ENCODE measurements around the gene ZFAND2A. TPM values are rescaled to one million over a fixed set of nuclear protein-coding genes. Genes with fewer than 3 reads are reported as not detected.

Gene ZFAND2A
- total and polyA plus RNA-seq, 2 donors (not counting 3 experiments of a cell fraction or from before 2014, with no cell fraction given), result 31.8 to 40.6 TPM

DNA sequence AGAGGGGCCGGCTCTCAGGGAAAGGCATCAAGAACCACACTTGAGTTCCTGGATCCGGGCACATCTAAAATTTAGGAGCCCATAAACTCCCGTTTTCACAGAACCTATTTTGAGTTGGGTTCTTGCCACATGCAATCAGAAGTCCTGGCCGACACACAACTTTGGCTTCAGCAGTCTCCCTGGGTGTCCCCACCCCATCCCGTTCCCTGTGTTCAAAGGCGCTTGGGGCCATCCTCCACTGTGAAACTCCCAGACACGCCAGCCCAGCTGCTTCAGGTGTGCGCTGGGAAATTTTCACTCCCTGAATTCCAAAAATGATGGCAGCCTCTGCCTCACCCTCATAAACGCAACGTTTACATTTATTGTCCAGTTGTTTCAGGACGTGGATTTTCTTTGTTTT is 8.4 kb upstream of the ZFAND2A start:
- Histone ChIP-seq H3K4me2 (ENCODE audit: insufficient read depth, low read length) (no peak overlapping the region), H3K79me2 (ENCODE audit: control insufficient read depth, insufficient read depth, low read length) (no peaks in the 10 kb centered on the region), H3K9ac (replicated peaks; ENCODE audit: extremely low read depth, insufficient read depth, low read length) (no peak overlapping the region), H4K20me1 (replicated peaks; ENCODE audit: control insufficient read depth, extremely low read depth, insufficient read depth, low read length) (no peaks in the 10 kb centered on the region), H3K9me1 (replicated peaks; ENCODE audit: control insufficient read depth, extremely low read depth, insufficient read depth, low read length) (no peaks in the 10 kb centered on the region), H3K4me3 (replicated peaks in 1 of 3; ENCODE audit: insufficient read depth in 1 of 3, low read depth in 1 of 3, low read length in 3 of 3) (no peak overlapping the region), H3K27me3 (ENCODE audit: control insufficient read depth in 2 of 2, insufficient read depth in 2 of 2, low read length in 2 of 2) (no peaks in the 10 kb centered on the region), H3K36me3 (ENCODE audit: control insufficient read depth in 2 of 2, extremely low read depth in 1 of 2, insufficient read depth in 2 of 2, low read length in 2 of 2) (peaks cover 0 to 2% of the 10 kb centered on the region in 2 experiments), H3K27ac (ENCODE audit: insufficient read depth, low read depth, low read length) (no peak overlapping the region), H3K4me1 (ENCODE audit: control insufficient read depth, extremely low read depth, insufficient read depth, low read length) (peaks cover 3% of the 10 kb centered on the region), H3K9me3 (replicated peaks; ENCODE audit: control insufficient read depth, insufficient read depth, low read length) (no peaks in the 10 kb centered on the region), H2AFZ (ENCODE audit: low read depth, low read length) (no peak overlapping the region)
- DNase-seq (ENCODE audit: low read depth, low spot score) (no peak), FAIRE-seq (no peak)
- dilution Hi-C loops (cut with MboI; ENCODE audit: extremely low pct_ligation_motif_present, low sequenced_read_pairs) (no loop called here), intact Hi-C loops (cut with micrococcal nuclease) (no loop called here)
- CTCF ChIA-PET, result interaction anchor here (1.2 to 1.6 kb wide), 2 partner anchors 9 to 103 kb away, joined by 3 to 5 read pairs; no protein-coding TSS in a partner anchor
- BruUV-seq (replicated peaks), result no TSS peak
- POLR2A ChIA-PET, result no interaction called here
- TF ChIP-seq POLR2AphosphoS5 (IDR thresholded peaks at IDR 0.05; ENCODE audit: insufficient read depth, low read depth, low read length) (no peak), GATA2 (IDR thresholded peaks at IDR 0.05; ENCODE audit: insufficient read depth, insufficient read length, low read depth, low read length) (no peak), POLR2A (IDR thresholded peaks at IDR 0.05; ENCODE audit: low read depth, low read length) (no peak), MYC (IDR thresholded peaks at IDR 0.05; ENCODE audit: low read depth, low read length) (no peak), CTCF (IDR thresholded peaks at IDR 0.05; ENCODE audit: extremely low read depth in 1 of 2, insufficient read depth in 1 of 2, low read depth in 1 of 2, low read length in 2 of 2) (no peak)

DNA sequence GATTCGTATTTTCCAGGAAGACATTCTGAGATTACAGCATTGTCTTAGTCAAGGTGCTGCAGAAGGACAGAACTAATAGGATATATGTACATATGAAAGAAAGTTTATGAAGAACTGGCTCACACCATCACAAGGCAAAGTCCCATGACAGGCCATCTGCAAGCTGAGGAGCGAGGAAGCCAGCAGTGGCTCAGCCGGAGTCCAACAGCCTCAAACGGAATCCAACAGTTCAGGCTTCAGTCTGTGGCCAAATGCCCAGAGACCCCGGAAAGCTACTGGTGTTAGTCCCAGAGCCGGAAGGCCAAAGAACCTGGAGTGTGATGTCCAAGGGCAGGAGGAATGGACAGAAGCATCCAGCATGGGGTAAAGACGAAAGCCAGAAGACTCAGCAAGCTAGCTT is 4.4 kb upstream of the ZFAND2A start:
- dilution Hi-C loops (cut with MboI; ENCODE audit: extremely low pct_ligation_motif_present, low sequenced_read_pairs) (no loop called here), intact Hi-C loops (cut with micrococcal nuclease) (loop anchor here (5.0 kb wide), 1 partner anchor 77 kb away; the partner anchor contains the start of gene GPER1)
- FAIRE-seq (no peak), DNase-seq (ENCODE audit: low read depth, low spot score) (no peak)
- Histone ChIP-seq H3K36me3 (ENCODE audit: control insufficient read depth in 2 of 2, extremely low read depth in 1 of 2, insufficient read depth in 2 of 2, low read length in 2 of 2) (peaks cover 0 to 2% of the 10 kb centered on the region in 2 experiments), H3K27me3 (ENCODE audit: control insufficient read depth in 2 of 2, insufficient read depth in 2 of 2, low read length in 2 of 2) (no peaks in the 10 kb centered on the region), H3K4me2 (ENCODE audit: insufficient read depth, low read length) (no peak overlapping the region), H2AFZ (ENCODE audit: low read depth, low read length) (no peak overlapping the region), H3K4me1 (ENCODE audit: control insufficient read depth, extremely low read depth, insufficient read depth, low read length) (peaks cover 5% of the 10 kb centered on the region), H3K4me3 (replicated peaks in 1 of 3; ENCODE audit: insufficient read depth in 1 of 3, low read depth in 1 of 3, low read length in 3 of 3) (no peak overlapping the region), H3K79me2 (ENCODE audit: control insufficient read depth, insufficient read depth, low read length) (peaks cover 4% of the 10 kb centered on the region), H3K9me1 (replicated peaks; ENCODE audit: control insufficient read depth, extremely low read depth, insufficient read depth, low read length) (no peaks in the 10 kb centered on the region), H3K9me3 (replicated peaks; ENCODE audit: control insufficient read depth, insufficient read depth, low read length) (no peaks in the 10 kb centered on the region), H4K20me1 (replicated peaks; ENCODE audit: control insufficient read depth, extremely low read depth, insufficient read depth, low read length) (no peaks in the 10 kb centered on the region), H3K9ac (replicated peaks; ENCODE audit: extremely low read depth, insufficient read depth, low read length) (no peak overlapping the region), H3K27ac (ENCODE audit: insufficient read depth, low read depth, low read length) (no peak overlapping the region)
- BruUV-seq (replicated peaks), result no TSS peak
- POLR2A ChIA-PET, result no interaction called here
- CTCF ChIA-PET, result no interaction called here
- no peak for TF ChIP-seq POLR2A (IDR thresholded peaks at IDR 0.05; ENCODE audit: low read depth, low read length)
- TF ChIP-seq, protein P1, sequence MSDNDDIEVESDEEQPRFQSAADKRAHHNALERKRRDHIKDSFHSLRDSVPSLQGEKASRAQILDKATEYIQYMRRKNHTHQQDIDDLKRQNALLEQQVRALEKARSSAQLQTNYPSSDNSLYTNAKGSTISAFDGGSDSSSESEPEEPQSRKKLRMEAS (IDR thresholded peaks at IDR 0.05; ENCODE audit: insufficient read depth, insufficient read length), result no peak
- TF ChIP-seq JUN (IDR thresholded peaks at IDR 0.05; ENCODE audit: borderline replicate concordance, insufficient read depth, insufficient read length, low read depth), result no peak
